HL-60 (cell line): ENCODE data around the gene GMPPA.

Experiments
- CTCF ChIP-seq: IDR thresholded peaks from one replicate; pipeline ENCODE4 v1.5.1; 2011; ENCODE audit warnings: low read length, control low read depth, inconsistent platforms; ENCODE audit not compliant: insufficient read depth
- GABPA ChIP-seq: IDR thresholded peaks from 2 replicates; pipeline ENCODE4 v1.6.1; 2012; ENCODE audit warnings: low read depth
- POLR2AphosphoS5 ChIP-seq: IDR thresholded peaks from 2 replicates; pipeline ENCODE4 v1.6.1; 2012; ENCODE audit warnings: low read depth
- REST ChIP-seq: IDR thresholded peaks from 2 replicates; pipeline ENCODE4 v1.6.1; 2012; ENCODE audit warnings: low read depth; ENCODE audit not compliant: insufficient replicate concordance

GRCh38 chr2:219464286-219465032 is 34.2 kb upstream of the GMPPA start:
- no peak for TF ChIP-seq REST
- no peak for TF ChIP-seq CTCF
- TF ChIP-seq POLR2AphosphoS5: no peak
- no peak for TF ChIP-seq GABPA
